Esophagus squamous epithelium (tissue), 5 donors: ENCODE results near the gene SLC39A7. TPM values are rescaled to one million over a fixed set of nuclear protein-coding genes. Genes with fewer than 3 reads are reported as not detected.

Source experiments
- DNase-seq: peaks from one replicate; lab custom pipeline; 2025; lab: John Stamatoyannopoulos, UW
- H3K27ac ChIP-seq, 4 donors: fragments of 200-600 bp; sonication (generic); one replicate each; pipeline ENCODE4 v1.5.1; 2016 to 2019; ENCODE audit warnings: mild to moderate bottlenecking in 1 of 4
- H3K27me3 ChIP-seq, 4 donors: fragments of 200-600 bp; sonication (generic); 1 replicate in 3 of 4; 2 replicates in 1 of 4; pipeline versions ENCODE4 v1.5.1 to v1.6.0; 2017 to 2021; ENCODE audit warnings: antibody characterized with exemption in 1 of 4
- H3K36me3 ChIP-seq, 3 donors: fragments of 200-600 bp; sonication (generic); one replicate each; pipeline ENCODE4 v1.5.1; 2016 to 2019
- H3K4me1 ChIP-seq, 3 donors: fragments of 200-600 bp; sonication (generic); one replicate each; pipeline ENCODE4 v1.5.1; 2017 to 2019
- H3K4me3 ChIP-seq, 4 donors: fragments of 200-600 bp; sonication (generic); 1 replicate in 3 of 4; 2 replicates in 1 of 4; pipeline ENCODE4 v1.5.1; 2016 to 2019; ENCODE audit warnings: mild to moderate bottlenecking in 2 of 4, moderate library complexity in 1 of 4
- H3K9me3 ChIP-seq, 3 donors: fragments of 200-600 bp; sonication (generic); one replicate each; pipeline ENCODE4 v1.5.1; 2016 to 2019
- CTCF ChIP-seq, 6 experiments: fragments of 450-650 bp in 4 of 6; fragments of 200-600 bp in 2 of 6; sonication (generic) in 2 of 6; IDR thresholded peaks; one replicate each; pipeline ENCODE4 v1.5.1; 2016 to 2019; ENCODE audit warnings: antibody characterized with exemption in 6 of 6, mild to moderate bottlenecking in 4 of 6, moderate library complexity in 4 of 6
- POLR2A ChIP-seq, 4 donors: fragments of 450-650 bp; IDR thresholded peaks; one replicate each; pipeline ENCODE4 v1.6.1; 2017; ENCODE audit warnings: antibody characterized with exemption in 4 of 4, mild to moderate bottlenecking in 4 of 4, moderate library complexity in 3 of 4
- WGBS, 2 donors: methylation state at CpG; one replicate each; pipeline ENCODE4 v1.1.5; 2018; 5-methylcytosine and 5-hydroxymethylcytosine counted together
- intact Hi-C: fragments of 100-400 bp; cut with DNase I; formaldehyde crosslinking; loops from one replicate; pipeline ENCODE4 v1.15.0; 2022
- total RNA-seq, 4 donors: library from RNA; depleted of rRNA; stranded (reverse); fragments of >200 nt; gene quantifications; one replicate each; pipeline ENCODE4 v1.1.0, GENCODE V29; 2016
- donor health status: DM: yes; HTN: yes; CAD: no.

The SLC39A7 gene
- total RNA-seq, 4 donors from 2014 or later = 43.1 to 72.4 (median 62.4) TPM

DNA sequence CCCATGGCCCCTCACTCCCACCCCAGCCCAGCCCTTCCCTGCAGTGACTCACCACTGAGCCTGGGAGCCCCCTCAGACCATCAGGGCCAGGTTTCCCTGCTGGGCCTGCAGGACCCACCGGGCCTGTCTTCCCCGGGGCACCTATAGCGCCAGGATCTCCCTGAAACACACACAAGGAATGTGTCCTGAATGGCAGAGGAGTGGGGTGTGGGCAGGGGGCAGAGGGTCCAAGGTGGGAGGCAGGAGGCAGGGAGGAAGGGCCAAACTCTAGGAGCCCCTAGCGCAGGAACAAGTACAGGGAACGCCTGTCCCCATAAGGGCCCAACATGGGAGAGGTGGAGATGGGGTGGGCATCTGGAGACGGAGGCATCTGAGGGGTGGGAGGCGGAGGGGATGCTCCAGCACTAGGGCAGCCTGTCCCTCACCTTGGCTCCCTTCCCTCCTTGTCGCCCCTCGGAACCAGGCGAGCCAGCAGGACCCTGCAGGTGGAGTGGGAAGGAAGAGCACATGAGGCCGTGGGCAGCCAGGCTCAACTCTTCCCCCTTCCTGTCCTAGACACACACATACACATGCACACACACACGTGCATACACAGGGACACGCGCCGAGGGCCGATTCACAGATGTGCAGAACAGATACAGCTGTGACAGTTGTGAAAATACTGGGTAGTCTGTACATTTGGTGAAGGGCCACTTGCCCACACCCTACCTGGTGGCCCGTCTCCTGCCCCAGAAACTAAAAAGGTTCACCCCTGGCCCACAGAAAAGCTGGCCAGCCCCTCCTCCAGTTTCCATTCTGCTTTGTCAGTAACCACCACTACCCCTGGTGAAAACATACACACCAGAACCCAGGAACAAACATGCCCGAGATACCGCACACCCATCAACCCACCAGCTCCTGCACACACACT is 33.0 kb upstream of the SLC39A7 start:
- TF ChIP-seq CTCF (IDR thresholded peaks at IDR 0.05) (no peak), POLR2A (IDR thresholded peaks at IDR 0.05) (no peak)
- no peak overlapping the region for H3K4me3 ChIP-seq

GRCh38 chr6:33168284-33168601 is 32.4 kb upstream of the SLC39A7 start:
- H3K36me3 ChIP-seq = no peaks in the 10 kb centered on the region
- no peaks in the 10 kb centered on the region for H3K9me3 ChIP-seq
- H3K27me3 ChIP-seq = peaks cover 0 to 6% (median 0%) of the 10 kb centered on the region in 4 donors
- H3K4me3 ChIP-seq = no peak overlapping the region
- DNase-seq = no peak
- WGBS, 2 donors = 77 to 86% methylated on average over 3 to 5 of the region's 6 CpGs
- no peaks in the 10 kb centered on the region for H3K4me1 ChIP-seq
- intact Hi-C loops = no loop called here
- TF ChIP-seq POLR2A (IDR thresholded peaks at IDR 0.05) (no peak), CTCF (IDR thresholded peaks at IDR 0.05) (no peak)
- H3K27ac ChIP-seq = no peak overlapping the region

More for the DNA sequence above, 33.0 kb upstream of the SLC39A7 start:
- Histone ChIP-seq H3K27ac (no peak overlapping the region), H3K4me1 (no peaks in the 10 kb centered on the region), H3K36me3 (no peaks in the 10 kb centered on the region), H3K27me3 (no peaks in the 10 kb centered on the region), H3K9me3 (no peaks in the 10 kb centered on the region)
- intact Hi-C loops = no loop called here
- no peak for DNase-seq
- 84 to 87% methylated on average over 11 to 14 of the region's 19 CpGs for WGBS, 2 donors

- Histone ChIP-seq H3K27ac (no peak overlapping the region), H3K9me3 (no peaks in the 10 kb centered on the region), H3K4me3 (no peak overlapping the region), H3K36me3 (no peaks in the 10 kb centered on the region), H3K27me3 (peaks cover 0 to 8% (median 0%) of the 10 kb centered on the region in 4 donors), H3K4me1 (no peaks in the 10 kb centered on the region)
- no peak for TF ChIP-seq POLR2A (IDR thresholded peaks at IDR 0.05)
- TF ChIP-seq CTCF (IDR thresholded peaks at IDR 0.05) = no peak
- no CpG with 5 or more reads among the region's 5 CpGs for WGBS, 2 donors
- intact Hi-C loops = no loop called here
- DNase-seq = no peak
These were observed 32.0 kb upstream of the SLC39A7 start for GRCh38 chr6:33168639-33169038.

DNA sequence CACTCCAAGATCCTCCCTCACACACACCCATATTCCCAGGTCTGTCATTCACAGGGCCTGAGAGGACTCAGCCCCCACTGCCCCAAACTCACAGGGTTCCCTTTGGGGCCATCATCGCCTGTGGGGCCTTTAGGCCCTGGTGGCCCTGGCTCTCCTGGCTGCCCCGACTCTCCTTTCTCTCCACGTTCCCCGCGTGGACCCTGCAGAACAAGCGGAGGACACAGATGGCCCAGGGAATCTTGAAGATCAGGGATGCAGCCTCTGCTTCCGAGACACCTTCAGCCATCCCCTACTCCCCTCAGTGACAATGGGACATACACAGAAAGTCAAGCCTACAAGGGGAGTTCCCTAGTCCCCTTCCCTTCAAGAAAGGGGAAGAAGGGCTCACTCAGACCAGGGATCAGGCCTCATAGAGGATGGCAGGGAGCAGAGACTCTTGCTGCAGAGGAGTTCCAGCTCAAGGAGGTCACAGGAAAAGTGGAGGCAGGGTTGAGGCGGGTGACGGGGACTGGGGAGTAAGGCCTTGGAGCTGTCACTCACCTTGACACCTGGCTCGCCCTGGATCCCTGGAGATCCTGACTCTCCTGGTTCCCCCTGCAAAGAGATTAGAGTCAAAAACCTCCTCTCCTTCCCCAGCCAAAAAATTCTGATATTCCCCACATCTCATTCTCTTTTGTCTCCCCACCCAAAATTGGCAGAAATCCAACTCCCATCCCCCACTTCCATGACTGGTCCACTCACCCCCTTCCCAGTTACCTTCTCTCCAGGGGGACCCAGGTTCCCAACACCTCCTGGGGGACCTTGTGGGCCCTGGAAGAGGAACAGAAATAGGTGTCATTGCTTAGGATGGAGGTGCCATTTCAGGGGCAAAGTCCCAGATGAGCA is 31.1 kb upstream of the SLC39A7 start:
- intact Hi-C loops = no loop called here
- Histone ChIP-seq H3K9me3 (no peaks in the 10 kb centered on the region), H3K4me1 (no peaks in the 10 kb centered on the region), H3K36me3 (no peaks in the 10 kb centered on the region), H3K27me3 (peaks cover 0 to 8% (median 0%) of the 10 kb centered on the region in 4 donors), H3K27ac (no peak overlapping the region), H3K4me3 (no peak overlapping the region)
- no peak for DNase-seq
- TF ChIP-seq POLR2A (IDR thresholded peaks at IDR 0.05) (no peak), CTCF (IDR thresholded peaks at IDR 0.05) (no peak)
- 73 to 94% methylated on average over 4 to 6 of the region's 10 CpGs for WGBS, 2 donors
